GM18873 (cell line): ENCODE results near the gene C8G.

ENCODE experiments used
- ATAC-seq: cut with Tn5 transposase; IDR thresholded peaks from one replicate; pipeline ENCODE4 v1.9.1; 2021; ENCODE audit warnings: mild to moderate bottlenecking, moderate library complexity, moderate number of reproducible peaks; ENCODE audit not compliant: unreplicated experiment, low FRiP score

Gene C8G

GRCh38 chr9:136952321-136952850 lies 7.3 kb downstream of the C8G start:
- no peak for ATAC-seq

DNA sequence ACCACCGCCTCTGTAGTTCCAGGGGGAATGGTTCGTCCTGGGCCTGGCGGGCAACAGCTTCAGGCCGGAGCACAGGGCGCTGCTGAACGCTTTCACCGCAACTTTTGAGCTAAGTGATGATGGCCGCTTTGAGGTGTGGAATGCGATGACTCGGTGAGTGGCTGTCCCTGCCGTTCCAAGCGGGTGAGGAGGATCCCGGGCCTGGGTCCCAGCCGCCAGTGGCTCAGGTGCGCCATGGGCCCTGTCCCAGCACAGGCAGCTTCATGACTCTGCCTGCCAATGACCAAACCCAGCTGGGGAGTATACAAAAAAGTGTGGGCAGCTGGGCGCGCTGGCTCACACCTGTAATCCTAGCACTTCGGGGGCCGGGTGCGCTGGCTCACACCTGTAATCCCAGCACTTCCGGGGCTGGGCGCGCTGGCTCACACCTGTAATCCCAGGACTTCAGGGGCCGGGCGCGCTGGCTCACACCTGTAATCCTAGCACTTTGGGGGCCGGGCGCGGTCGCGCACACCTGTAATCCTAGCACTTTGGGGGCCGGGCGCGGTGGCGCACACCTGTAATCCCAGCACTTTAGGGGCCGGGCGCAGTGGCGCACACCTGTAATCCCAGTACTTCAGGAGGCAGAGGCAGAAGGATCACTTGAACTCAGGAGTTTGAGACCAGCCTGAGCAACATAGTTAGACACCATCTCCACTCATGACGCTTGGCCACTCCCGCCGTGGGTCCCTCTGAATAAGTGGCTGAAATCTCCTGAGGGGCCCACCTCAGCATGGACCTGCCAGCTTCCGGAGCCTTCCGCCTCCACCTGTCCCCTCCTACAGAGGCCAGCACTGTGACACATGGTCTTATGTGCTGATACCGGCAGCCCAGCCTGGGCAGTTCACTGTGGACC lies 8.1 kb downstream of the C8G start:
- no peak for ATAC-seq

GRCh38 chr9:136953771-136954269 lies 8.8 kb downstream of the C8G start:
- ATAC-seq: no peak

DNA sequence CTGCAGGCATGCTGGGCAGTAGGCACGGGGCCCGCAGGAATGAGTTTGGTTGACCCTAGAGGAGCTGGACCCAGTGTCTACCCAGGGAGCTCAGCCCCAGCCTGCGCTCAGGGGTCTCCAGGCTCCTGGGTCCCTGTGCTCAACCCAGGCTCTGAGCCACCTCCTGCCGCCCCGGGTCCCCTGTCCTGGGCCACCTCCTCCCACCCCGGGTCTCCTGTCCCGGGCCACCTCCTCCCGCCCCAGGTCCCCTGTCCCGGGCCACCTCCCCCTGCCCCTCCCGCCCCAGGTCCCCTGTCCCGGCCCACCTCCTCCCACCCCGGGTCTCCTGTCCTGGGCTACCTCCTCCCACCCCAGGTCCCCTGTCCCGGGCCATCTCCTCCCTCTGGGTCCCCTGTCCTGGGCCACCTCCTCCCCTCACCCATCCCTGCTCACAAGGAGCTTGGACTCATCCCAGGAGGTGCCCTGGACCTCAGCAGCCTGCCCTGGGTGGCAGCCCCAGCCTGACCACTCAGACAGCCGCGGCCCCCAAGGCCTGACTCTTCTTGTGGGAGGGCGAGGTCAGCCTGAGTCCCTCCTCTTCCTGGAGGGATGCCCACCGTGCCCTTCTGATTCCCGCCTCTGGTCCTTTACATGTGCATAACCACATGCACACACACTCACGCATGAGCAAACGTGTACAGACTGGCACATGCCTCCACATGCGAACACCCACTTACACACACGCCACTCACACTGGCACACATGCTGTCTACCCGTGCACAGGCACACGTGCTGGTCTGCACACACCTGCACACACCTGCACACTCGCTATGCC lies 9.4 kb downstream of the C8G start:
- no peak for ATAC-seq

- ATAC-seq: no peak
Observed at GRCh38 chr9:136955202-136955942, 10.3 kb downstream of the C8G start.

DNA sequence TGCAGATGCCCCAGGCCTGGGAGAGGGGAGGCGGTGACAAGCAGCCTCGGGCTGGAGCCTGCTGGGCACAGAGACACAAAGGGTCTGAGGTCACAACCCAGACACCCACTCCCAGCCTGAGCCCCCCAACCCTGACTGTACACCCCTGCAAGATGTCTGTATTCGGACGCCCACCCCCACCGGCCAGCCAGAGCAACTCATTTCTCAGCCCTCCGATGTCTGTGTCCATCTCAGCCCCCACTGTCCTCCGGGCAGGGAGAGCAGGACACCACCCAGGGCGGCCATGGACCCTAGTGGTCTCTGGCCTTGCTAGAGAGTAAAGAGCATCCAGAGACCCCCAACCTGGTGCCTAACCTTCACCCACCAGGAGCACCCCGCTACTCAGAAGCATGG lies 10.9 kb downstream of the C8G start:
- no peak for ATAC-seq

DNA sequence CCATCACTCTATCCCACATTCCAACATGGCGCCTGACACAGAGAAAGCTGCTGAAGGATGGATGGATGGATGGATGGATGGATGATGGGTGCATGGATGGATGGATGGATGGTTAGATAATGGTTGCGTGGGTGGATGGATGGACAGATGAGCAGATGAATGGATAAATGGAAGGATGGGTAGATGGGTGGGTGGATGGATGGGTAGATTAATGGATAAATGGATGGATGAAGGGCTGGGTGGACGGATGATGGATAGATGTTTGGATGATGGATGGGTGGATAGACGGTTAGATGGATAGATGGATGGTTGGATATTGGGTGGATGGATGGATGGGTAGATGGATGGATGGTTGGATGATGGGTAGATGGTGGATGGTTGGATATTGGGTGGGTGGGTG lies 11.6 kb downstream of the C8G start:
- no peak for ATAC-seq

DNA sequence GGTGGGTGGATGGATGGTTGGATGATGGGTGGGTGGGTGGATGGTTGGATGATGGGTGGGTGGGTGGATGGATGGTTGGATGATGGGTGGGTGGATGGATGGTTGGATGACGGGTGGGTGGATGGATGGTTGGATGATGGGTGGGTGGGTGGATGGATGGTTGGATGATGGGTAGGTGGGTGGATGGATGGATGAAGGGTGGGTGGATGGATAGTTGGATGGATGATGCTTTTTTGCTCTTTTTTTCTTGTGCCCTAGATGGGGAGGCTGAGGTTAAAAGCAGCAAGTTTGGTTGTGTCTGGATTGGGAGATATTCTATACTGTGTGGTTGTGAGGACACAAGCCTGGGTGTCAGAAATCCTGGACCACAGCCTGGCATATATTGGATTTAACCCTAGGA lies 12.4 kb downstream of the C8G start:
- no peak for ATAC-seq

- ATAC-seq: no peak
Observed at GRCh38 chr9:136957901-136958300, 12.9 kb downstream of the C8G start.

- ATAC-seq: no peak
Observed at GRCh38 chr9:136958473-136958872, 13.4 kb downstream of the C8G start.

DNA sequence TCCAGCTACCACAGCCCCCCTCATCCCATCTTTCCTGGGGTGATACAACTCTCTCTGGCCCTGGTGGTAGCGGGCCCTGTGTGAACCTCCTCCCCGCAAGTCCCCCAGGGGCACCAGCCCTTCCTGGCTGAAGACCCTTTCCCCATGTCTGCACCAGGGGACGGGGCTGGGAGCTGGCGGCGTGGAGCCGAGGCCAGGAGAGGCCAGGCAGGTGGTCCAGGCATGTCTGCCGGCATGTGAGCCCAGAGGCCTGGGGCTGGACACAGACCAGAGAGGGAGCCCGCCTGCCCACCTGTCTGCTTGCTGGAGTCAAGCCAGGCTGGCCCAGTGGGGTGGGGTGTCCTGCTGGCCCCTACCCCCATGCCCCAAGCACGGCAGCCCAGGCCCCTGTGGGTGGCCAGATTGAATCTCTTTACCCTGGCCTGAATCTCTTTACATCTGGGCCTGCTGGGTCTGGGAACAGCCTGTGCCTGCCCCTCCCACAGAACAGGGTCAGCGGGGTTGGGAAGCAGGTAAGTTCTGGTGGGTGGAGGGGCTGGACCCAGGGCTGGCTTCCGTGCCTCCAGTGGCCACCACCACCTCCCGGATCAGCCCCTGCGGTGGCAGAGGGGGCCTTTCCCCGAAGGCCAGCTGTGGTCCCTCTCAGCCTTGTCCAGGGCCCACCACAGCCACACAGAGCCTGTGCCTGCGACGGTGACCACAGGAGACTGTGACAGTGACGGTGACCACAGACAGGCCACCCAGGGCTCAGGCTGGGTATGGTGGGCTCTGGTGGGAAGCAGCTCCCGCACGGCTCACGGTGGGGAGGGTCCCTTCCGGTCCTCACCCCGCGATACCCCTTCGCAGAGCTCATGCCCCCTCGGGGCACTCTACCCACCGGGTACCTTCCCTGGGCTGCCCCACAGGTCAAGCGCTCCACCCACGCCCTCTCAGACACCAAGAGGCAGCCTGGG lies 14.1 kb downstream of the C8G start:
- ATAC-seq: no peak

GRCh38 chr9:136960212-136960937 lies 15.3 kb downstream of the C8G start:
- no peak for ATAC-seq

DNA sequence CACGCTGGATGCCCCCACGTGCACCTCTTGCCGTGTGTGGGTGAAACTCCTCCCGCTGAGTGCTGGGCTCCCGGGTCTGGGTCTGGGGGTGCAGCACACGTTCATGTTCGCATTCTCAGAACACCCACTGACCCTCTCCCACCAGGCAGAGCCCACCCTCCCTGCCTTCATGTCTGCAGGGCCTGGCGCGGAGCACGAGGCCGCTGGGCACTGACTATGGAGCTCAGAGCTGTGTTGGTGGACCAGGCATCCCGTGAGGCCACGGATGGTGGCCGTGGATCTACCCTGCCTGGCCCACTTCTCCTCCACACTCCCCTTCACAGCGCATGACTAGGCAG lies 15.9 kb downstream of the C8G start:
- no peak for ATAC-seq

GRCh38 chr9:136961279-136962065 lies 16.4 kb downstream of the C8G start:
- no peak for ATAC-seq

- no peak for ATAC-seq
Observed at GRCh38 chr9:136962163-136962562, 17.1 kb downstream of the C8G start.

DNA sequence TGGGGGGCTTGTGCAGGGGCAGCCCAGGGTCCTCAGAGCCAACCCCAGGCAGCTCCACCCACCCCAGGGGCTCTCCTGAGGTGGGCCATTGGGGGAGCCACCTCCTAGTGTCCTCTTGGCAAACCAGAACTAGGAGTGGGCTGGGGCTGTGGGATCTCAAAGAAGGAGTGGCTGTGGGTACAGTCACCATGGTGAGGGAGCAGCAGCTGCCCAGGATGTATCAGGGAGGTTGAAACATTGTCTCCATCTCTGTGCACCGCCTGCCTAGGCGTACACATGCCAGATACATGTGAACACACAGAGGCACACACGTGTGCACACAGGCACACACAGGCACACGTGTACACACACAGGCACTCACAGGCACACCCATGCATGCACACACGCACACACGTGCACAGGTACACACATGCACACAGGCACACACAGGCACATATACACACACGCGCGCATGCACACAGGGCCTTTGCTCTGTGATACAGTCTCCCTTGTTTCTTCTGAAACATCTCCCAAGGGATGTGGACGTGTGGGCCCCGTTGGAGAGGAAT lies 17.7 kb downstream of the C8G start:
- no peak for ATAC-seq

DNA sequence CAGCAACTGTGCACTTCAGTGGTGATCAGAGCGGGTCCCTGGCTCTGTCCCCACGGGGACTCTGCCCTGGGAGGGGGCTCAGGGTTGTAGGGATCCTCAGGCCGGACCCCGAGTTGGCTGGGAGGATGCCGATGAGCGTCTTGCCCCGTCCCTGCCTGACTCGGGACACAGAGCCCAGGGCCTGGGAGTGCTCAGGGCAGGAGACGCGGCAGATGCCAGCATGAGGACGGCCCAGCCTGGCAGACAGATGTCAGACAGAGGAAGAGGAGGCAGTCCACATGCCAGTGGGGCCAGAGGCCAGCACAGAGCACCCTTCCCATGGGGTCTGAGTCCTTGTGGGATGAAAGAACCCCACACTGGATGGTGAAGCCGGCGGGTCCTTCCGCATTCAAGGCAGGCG lies 18.3 kb downstream of the C8G start:
- no peak for ATAC-seq

DNA sequence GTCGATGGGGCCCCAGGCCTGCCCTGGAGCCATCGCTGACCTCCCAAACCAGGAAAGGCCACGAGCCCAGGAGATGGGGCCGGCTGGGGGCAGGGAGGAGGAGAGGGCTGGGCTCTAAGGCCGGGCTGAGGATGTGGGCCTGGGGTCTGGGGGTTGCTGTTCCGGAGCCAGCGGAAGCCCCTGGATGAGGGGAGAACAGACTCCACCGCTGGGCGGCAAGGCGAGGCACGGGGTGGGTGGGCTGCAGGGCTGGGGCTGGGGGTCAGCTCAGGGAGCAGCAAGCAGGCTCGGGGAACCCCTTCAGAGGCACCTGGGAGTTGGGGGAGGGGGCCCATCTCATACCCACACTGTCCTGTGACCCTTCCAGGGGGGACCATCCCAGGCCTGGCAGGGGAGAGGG lies 18.7 kb downstream of the C8G start:
- ATAC-seq: no peak
